Measurements from ENCODE around the gene SMIM28.

Gene SMIM28

GRCh38 chr6:138374230-138374629, 3.5 kb upstream of the SMIM28 start:
- no peak for DNase-seq (ENCODE audit: low spot score)

- DNase-seq (ENCODE audit: low spot score): no peak
Observed at GRCh38 chr6:138374815-138375214, 2.9 kb upstream of the SMIM28 start.

- DNase-seq (ENCODE audit: low spot score): no peak
Observed at GRCh38 chr6:138377042-138377441, 663 bp upstream of the SMIM28 start.

GRCh38 chr6:138378463-138378862, 758 bp downstream of the SMIM28 start:
- DNase-seq (ENCODE audit: low spot score): no peak

- DNase-seq (ENCODE audit: low spot score): no peak
Observed at GRCh38 chr6:138382498-138383265, 5.0 kb downstream of the SMIM28 start.

- DNase-seq (ENCODE audit: low spot score): no peak
Observed at GRCh38 chr6:138383776-138384175, 6.1 kb downstream of the SMIM28 start.

GRCh38 chr6:138386897-138387296, 9.2 kb downstream of the SMIM28 start:
- DNase-seq (ENCODE audit: low spot score): no peak

- no peak for DNase-seq (ENCODE audit: low spot score)
Observed at GRCh38 chr6:138387577-138388368, 10.1 kb downstream of the SMIM28 start.

- no peak for DNase-seq (ENCODE audit: low spot score)
Observed at GRCh38 chr6:138389551-138389950, 11.8 kb downstream of the SMIM28 start.

- no peak for DNase-seq (ENCODE audit: low spot score)
Observed at GRCh38 chr6:138393871-138394783, 16.4 kb downstream of the SMIM28 start.

- no peak for DNase-seq (ENCODE audit: low spot score)
Observed at GRCh38 chr6:138396709-138397108, 19.0 kb downstream of the SMIM28 start.

- DNase-seq (ENCODE audit: low spot score): no peak
Observed at GRCh38 chr6:138397128-138398122, 19.7 kb downstream of the SMIM28 start.

GRCh38 chr6:138400326-138400725, 22.6 kb downstream of the SMIM28 start:
- DNase-seq (ENCODE audit: low spot score): no peak

- DNase-seq (ENCODE audit: low spot score): no peak
Observed at GRCh38 chr6:138401960-138402837, 24.5 kb downstream of the SMIM28 start.

- DNase-seq (ENCODE audit: low spot score): no peak
Observed at GRCh38 chr6:138402838-138403187, 25.1 kb downstream of the SMIM28 start.

- DNase-seq (ENCODE audit: low spot score): peak; percentile 70
Observed at GRCh38 chr6:138403324-138403800, 25.7 kb downstream of the SMIM28 start.

GRCh38 chr6:138403801-138404665, 26.3 kb downstream of the SMIM28 start, which contains the start of gene HEBP2:
Gene HEBP2 (plus strand): TSS chr6:138404223. CDS start chr6:138404496, 273 bp downstream.
- DNase-seq (ENCODE audit: low spot score): peak; percentile 95

GRCh38 chr6:138404666-138405337, 27.1 kb downstream of the SMIM28 start:
- DNase-seq (ENCODE audit: low spot score): peak; percentile 55
